Measurements from ENCODE around the gene ADAMTS16. TPM values are rescaled to one million over a fixed set of nuclear protein-coding genes. Genes with fewer than 3 reads are reported as not detected.
A peak's percentile ranks its signal among the peaks of the same experiment; 100 is the strongest.

ADAMTS16 gene
- total and polyA plus RNA-seq, 9 of the 15 experiments (the other 6 are each of a cell fraction or from before 2014, with no cell fraction given), result not detected

- TF ChIP-seq ELK1 (CRISPR knock-in tag; IDR thresholded peaks at IDR 0.05), result no peak
- TF ChIP-seq ZNF785 (CRISPR knock-in tag; IDR thresholded peaks at IDR 0.05), result no peak
- TF ChIP-seq ZNF695 (CRISPR knock-in tag; IDR thresholded peaks at IDR 0.05), result no peak
- TF ChIP-seq CREB3 (tag; conservative IDR thresholded peaks at IDR 0.05; ENCODE audit: low read depth), result no peak
- no peak for TF ChIP-seq NFXL1 (CRISPR knock-in tag; IDR thresholded peaks at IDR 0.05)
- TF ChIP-seq FUS (optimal IDR thresholded peaks at IDR 0.05; ENCODE audit: low read depth, low read length), result no peak
- no peak for TF ChIP-seq CC2D1A (IDR thresholded peaks at IDR 0.05)
- no peak for TF ChIP-seq ZFX (CRISPR knock-in tag; IDR thresholded peaks at IDR 0.05)
- no peak for TF ChIP-seq KLF6 (CRISPR knock-in tag; IDR thresholded peaks at IDR 0.05; ENCODE audit: borderline replicate concordance)
These were observed 220.9 kb downstream of the ADAMTS16 start (continued) for GRCh38 chr5:5360941-5361520.

GRCh38 chr5:5363045-5363444, 222.9 kb downstream of the ADAMTS16 start:
- 5% methylated on average over 3 of the region's 3 CpGs for WGBS (ENCODE audit: insufficient coverage, low coverage, missing lambda C conversion rate)
- intact Hi-C loops (cut with micrococcal nuclease) (no loop called here), in situ Hi-C loops (cut with MboI) (no loop called here)
- no peak overlapping the region for H3K27ac ChIP-seq (ENCODE audit: extremely low read depth, low read depth, low read length)
- no peak for DNase-seq (ENCODE audit: extremely low read depth in 1 of 4, low spot score in 3 of 4)
- H3K4me3 ChIP-seq, result no peak overlapping the region
- no peak overlapping the region for H2AFZ ChIP-seq (ENCODE audit: low read depth, low read length)
- no peaks in the 10 kb centered on the region for H3K9me3 ChIP-seq (replicated peaks; ENCODE audit: control insufficient read depth, insufficient read depth, low read depth, low read length)
- H3K36me3 ChIP-seq (ENCODE audit: control insufficient read depth, insufficient read depth, low read length), result no peaks in the 10 kb centered on the region
- no peaks in the 10 kb centered on the region; a peak in 1 of 5 replicates for H3K4me1 ChIP-seq (replicated peaks in 1 of 2; ENCODE audit: control insufficient read depth in 2 of 2, insufficient read depth in 2 of 2, low read length in 2 of 2)
- H3K27me3 ChIP-seq (ENCODE audit: control insufficient read depth in 2 of 2, insufficient read depth in 2 of 2, low read length in 2 of 2), result peaks cover 16 to 54% of the 10 kb centered on the region in 2 experiments
- H3K9me1 ChIP-seq (ENCODE audit: control insufficient read depth, insufficient read depth, low read length), result no peaks in the 10 kb centered on the region
- POLR2A ChIA-PET, result interaction anchor here (1.8 kb wide), 1 partner anchor 11 kb away, joined by 10 read pairs; no protein-coding TSS in a partner anchor
- no peak for ATAC-seq
- FAIRE-seq, result no peak
- H3K9ac ChIP-seq (ENCODE audit: insufficient read depth in 1 of 2, low read depth in 2 of 2, low read length in 2 of 2), result no peak overlapping the region
- no peak overlapping the region for H3K4me2 ChIP-seq (ENCODE audit: insufficient read depth, low read length)
- H3K79me2 ChIP-seq (ENCODE audit: control insufficient read depth, insufficient read depth, low read length), result no peaks in the 10 kb centered on the region
- TF ChIP-seq E2F3 (CRISPR knock-in tag; IDR thresholded peaks at IDR 0.05) (no peak), FOSL1 (tag; conservative IDR thresholded peaks at IDR 0.05) (peak; percentile 42)
- BruUV-seq (replicated peaks), result no TSS peak
- CTCF ChIA-PET (ENCODE audit: low intra/inter-chr PET ratio), result no interaction called here
- H4K20me1 ChIP-seq (replicated peaks; ENCODE audit: control insufficient read depth, insufficient read depth, low read length), result no peaks in the 10 kb centered on the region
